A549 treated with AZD9567 at 1 μM for 4 hours (cell line): ENCODE results near the gene SEBOX. TPM values are rescaled to one million over a fixed set of nuclear protein-coding genes. Genes with fewer than 3 reads are reported as not detected.

Experiments
- total RNA-seq: library from RNA; stranded (reverse); fragments of 200-300 nt; extraction: Qiagen RNA extraction; gene quantifications from 5 replicates; pipeline ENCODE4 v1.2.3, GENCODE V29; 2022; ENCODE audit not compliant: insufficient read depth

Gene SEBOX
- total RNA-seq: not detected in 5 replicates

GRCh38 chr17:28364665-28365363 is at the start of gene SEBOX:
Gene SEBOX, minus strand, starts transcription at chr17:28365199. Its CDS starts 48 bp downstream, at chr17:28365151.

GRCh38 chr17:28405632-28406472 is 40.9 kb upstream of the SEBOX start, which contains the start of gene SLC46A1:
Gene SLC46A1, minus strand, starts transcription at chr17:28406212. Its CDS starts 98 bp downstream, at chr17:28406114.

GRCh38 chr17:28371245-28372202 is 6.5 kb upstream of the SEBOX start, which contains the start of gene SARM1:
Gene SARM1, plus strand, starts transcription at chr17:28371694. Its CDS starts 339 bp downstream, at chr17:28372033.

GRCh38 chr17:28370035-28370743 is 5.2 kb upstream of the SEBOX start, which contains the start of gene VTN:
Gene VTN, minus strand, starts transcription at chr17:28370307. Its CDS starts 104 bp downstream, at chr17:28370203.

GRCh38 chr17:28357061-28357900 is 7.7 kb downstream of the SEBOX start, which contains the start of gene POLDIP2:
Gene POLDIP2, minus strand, starts transcription at chr17:28357527. Its CDS starts 79 bp downstream, at chr17:28357448.

GRCh38 chr17:28335201-28335958 is 29.6 kb downstream of the SEBOX start, which contains the start of the genes IFT20 and TNFAIP1:
Gene IFT20, minus strand, starts transcription at chr17:28335472. Its CDS starts 3,487 bp downstream, at chr17:28331985.
Gene TNFAIP1, plus strand, starts transcription at chr17:28335761. Its CDS starts 3,761 bp downstream, at chr17:28339522.

GRCh38 chr17:28318759-28319597 is 46.0 kb downstream of the SEBOX start, which contains the start of gene TMEM97:
Gene TMEM97, plus strand, starts transcription at chr17:28319200. Its CDS starts 40 bp downstream, at chr17:28319240.

Other genes with a start within 250 kb of the SEBOX start
- 42.3 to 51.1 TPM (median 47.2 TPM) in 5 replicates for gene TMEM97, start 46.0 kb downstream of the SEBOX start, total RNA-seq
- 41.1 to 61.7 TPM (median 52.7 TPM) in 5 replicates for gene IFT20, start 29.7 kb downstream of the SEBOX start, total RNA-seq
- 41.6 to 53.0 TPM (median 46.8 TPM) in 5 replicates for gene TNFAIP1, start 29.4 kb downstream of the SEBOX start, total RNA-seq
- gene POLDIP2, start 7.7 kb downstream of the SEBOX start, total RNA-seq: 146 to 165 TPM (median 162 TPM) in 5 replicates
- gene VTN, start 5.1 kb upstream of the SEBOX start, total RNA-seq: 12.7 to 19.7 TPM (median 18.9 TPM) in 5 replicates
- gene SARM1, start 6.5 kb upstream of the SEBOX start, total RNA-seq: 3.9 to 7.0 TPM (median 5.4 TPM) in 5 replicates
- gene SLC46A1, start 41.0 kb upstream of the SEBOX start, total RNA-seq: 18.4 to 20.5 TPM (median 20.2 TPM) in 5 replicates
- 0.05 to 0.14 TPM (median 0.09 TPM) in 4 of 5 replicates, not detected in the other for gene SLC13A2, start 108.4 kb upstream of the SEBOX start, total RNA-seq
- 0.03 TPM in 1 of 5 replicates, not detected in the others for gene FOXN1, start 141.1 kb upstream of the SEBOX start, total RNA-seq
- gene UNC119, start 187.4 kb upstream of the SEBOX start, total RNA-seq: 27.2 to 39.1 TPM (median 33.2 TPM) in 5 replicates
- 46.8 to 62.9 TPM (median 60.3 TPM) in 5 replicates for gene PIGS, start 206.3 kb upstream of the SEBOX start, total RNA-seq
- gene ALDOC, start 211.7 kb upstream of the SEBOX start, total RNA-seq: 2.1 to 2.7 TPM (median 2.5 TPM) in 5 replicates
- 69.9 to 80.7 TPM (median 71.9 TPM) in 5 replicates for gene SPAG5, start 233.8 kb upstream of the SEBOX start, total RNA-seq
- 1.1 to 4.9 TPM (median 4.1 TPM) in 5 replicates for gene RSKR, start 249.0 kb upstream of the SEBOX start, total RNA-seq